Activated T-cell treated with anti-CD3 and anti-CD28 coated beads, Interleukin-2, amount 50 U/mL, for 1 hour (primary cell): ENCODE measurements around the gene SHANK1.

ENCODE experiments used
- DNase-seq: peaks from one replicate; pipeline ENCODE4 v3.0.0-alpha.2; 2020

The SHANK1 gene

DNA sequence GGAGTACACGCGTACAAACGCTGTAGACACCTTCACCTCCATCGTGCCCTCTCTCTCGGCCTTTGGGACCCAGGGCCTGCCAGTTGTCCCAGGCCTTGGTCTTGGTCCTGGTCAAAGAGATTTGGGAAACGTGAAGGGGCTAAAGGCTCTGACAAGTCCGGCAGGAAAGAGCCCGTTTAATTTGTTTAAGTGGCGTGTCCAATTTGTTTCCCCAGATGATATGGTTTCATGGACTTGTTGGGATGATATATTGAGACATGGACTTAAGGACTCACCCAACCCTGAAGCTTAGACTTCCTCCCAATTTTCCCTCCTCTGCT lies 6.3 kb upstream of the SHANK1 start:
- DNase-seq = no peak

DNA sequence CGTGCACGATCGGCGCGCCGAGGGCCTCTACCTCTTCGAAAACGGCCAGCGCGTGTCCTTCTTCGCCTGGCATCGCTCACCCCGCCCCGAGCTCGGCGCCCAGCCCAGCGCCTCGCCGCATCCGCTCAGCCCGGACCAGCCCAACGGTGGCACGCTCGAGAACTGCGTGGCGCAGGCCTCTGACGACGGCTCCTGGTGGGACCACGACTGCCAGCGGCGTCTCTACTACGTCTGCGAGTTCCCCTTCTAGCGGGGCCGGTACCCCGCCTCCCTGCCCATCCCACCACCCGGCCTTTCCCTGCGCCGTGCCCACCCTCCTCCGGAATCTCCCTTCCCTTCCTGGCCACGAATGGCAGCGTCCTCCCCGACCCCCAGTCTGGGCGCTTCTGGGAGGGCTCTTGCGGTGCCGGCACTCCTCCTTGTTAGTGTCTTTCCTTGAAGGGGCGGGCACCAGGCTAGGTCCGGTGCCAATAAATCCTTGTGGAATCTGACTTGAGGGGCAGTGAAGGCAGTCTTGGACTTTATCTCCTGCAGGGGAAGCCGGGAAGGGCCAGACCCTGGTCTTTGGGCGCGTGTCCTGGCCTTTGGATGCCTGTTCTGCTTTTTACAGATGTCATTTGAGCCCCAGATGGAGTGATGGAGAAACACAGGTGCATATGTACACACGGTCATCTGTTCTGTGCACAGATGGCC lies 5.8 kb upstream of the SHANK1 start:
- no peak for DNase-seq

DNA sequence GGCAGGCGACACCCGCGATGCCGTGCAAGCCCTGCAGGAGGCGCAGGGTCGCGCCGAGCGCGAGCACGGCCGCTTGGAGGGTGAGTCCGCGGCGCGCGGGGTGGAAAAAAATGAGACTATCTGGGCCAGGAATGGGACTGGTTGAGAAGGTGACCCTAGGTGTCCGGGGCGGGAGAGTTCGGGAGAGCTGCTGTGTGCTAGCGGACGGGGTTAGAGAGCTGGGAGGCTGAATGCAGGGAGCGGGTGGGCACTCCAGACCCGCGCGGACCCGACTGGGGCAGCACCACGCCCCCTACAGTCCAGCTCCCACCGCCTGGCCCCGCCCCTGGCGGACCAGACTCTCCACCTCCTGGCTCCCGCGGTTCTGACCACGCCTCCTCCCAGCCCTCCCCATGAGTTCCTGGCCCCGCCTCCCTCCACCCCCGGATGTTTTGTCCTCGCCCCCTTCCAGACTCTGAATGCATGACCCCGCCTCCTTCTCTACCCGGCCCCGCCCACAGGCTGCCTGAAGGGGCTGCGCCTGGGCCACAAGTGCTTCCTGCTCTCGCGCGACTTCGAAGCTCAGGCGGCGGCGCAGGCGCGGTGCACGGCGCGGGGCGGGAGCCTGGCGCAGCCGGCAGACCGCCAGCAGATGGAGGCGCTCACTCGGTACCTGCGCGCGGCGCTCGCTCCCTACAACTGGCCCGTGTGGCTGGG lies 5.1 kb upstream of the SHANK1 start:
- DNase-seq = peak; percentile 89

DNA sequence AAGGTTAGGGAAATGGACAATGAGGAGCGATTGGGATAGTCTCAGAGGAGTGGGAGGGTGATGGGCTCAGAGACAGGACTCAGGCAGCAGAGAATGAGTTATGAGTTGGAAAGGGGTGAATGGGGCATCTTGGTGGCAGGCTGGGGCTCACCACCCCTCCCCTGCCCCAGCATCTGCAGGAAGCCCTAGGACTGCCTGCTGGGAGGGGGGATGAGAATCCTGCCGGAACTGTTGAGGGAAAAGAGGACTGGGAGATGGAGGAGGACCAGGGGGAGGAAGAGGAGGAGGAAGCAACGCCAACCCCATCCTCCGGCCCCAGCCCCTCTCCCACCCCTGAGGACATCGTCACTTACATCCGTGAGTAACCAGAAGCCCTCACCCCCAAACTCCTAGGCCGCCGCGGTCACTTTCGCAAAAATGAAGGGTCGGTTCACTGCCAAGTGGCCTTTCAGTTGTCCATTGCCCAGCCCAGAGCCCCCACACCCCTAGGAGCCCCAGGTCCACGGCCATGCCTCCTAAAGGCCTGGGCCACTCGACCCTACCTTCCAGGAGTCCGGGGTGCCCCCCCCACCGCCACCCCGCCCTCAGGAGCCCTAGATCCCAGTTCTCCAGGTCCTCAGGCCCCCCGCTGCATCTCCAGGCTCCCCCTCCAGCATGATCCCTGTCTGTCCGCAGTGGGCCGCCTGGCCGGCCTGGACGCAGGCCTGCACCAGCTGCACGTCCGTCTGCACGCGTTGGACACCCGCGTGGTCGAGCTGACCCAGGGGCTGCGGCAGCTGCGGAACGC lies 4.3 kb upstream of the SHANK1 start:
- no peak for DNase-seq

DNA sequence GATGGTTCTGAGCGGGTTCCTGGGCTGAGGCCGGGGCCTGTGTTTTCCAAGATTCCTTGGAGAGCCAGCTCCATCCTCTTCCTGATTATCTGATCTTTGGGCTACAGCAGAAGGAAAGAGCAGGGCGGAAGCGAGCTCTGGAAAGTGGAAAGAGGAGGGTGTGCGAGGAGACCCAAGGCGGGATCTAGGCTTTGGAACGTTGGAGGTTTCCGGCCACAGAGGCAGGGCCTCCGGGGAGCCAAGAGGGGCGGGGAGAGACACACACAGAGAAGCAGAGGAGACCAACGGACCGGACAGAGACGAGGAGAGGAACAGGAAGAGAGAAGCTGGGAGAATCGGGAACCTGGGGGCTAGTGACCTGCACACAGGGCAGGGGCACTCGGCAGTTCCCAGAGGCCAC lies 3.5 kb upstream of the SHANK1 start, which contains the start of gene CLEC11A:
TSS of gene CLEC11A (plus strand) at position 296 of the 400 bp plus-strand sequence. CDS start 162 bp downstream, outside the sequence.
- DNase-seq = no peak

DNA sequence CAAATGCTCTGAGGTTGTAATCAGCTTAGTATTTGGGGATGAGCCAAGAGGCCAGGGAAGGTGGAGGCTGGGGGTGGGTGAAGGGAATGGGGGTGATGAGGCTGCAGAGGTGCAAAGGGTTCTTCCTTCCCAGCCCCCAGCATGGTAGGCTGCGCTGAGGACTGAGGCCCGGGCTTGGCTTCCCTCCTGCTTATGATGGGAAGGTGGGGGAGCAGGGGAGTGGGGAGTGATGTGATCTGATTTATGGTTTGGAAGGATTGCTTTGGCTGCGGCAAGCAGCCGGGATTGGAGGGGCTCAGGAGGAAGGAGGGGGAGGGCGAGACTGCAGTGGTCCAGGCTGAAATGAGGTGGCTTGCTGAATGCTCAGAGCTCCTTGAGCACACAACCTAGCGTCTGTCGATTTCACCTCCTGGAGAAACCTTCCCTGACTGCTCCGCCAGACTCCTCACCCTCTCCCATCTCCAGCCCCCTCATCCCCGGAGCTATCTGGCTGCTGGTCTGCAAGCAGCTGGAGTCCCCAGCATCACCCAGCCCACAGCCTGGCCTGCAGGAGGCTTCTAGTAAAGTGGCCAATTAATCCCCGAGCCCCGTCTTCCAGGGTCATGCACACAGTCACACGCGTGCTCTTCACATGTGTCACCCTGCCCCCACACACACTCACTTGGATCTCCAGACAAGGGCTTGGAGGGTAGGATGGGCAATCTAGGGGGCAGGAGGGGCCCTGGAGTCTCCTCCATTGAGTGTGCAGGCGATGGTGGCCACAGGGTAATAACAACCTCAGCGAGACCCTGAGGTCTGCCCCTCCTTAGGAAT lies 2.8 kb upstream of the SHANK1 start:
- no peak for DNase-seq

DNA sequence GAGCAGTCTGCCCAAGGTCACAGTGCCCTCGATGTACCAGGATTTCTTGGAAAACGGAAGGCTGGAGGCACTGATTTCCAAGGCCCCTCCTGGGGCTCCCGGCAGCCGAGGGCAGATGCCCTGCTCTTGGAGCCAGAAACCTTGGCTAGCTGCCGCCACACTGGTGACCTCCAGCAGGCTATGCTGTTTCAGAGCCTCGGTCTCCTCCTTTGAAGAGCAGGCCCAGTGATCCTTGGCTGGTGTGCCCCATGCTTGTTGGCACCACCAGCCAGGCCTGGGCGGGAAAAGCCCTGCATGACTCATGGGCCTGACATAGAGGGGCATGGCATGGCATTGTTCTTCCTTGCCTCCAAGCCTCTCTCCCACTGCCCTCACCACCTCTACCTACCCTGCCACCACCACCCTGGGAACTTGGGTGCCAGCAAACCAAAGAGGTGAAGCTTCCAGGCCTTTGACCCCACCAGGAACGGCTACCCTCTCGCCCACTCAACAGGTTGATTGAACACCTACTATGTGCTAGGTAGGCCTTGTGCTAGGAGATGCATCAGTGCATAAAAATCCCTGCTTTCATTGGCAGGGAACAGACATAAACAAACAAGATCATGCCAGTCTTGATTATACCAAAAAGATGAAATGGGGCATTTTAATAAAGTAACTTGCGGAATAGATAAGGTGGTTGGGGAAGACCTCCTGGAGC lies 2.0 kb upstream of the SHANK1 start:
- no peak for DNase-seq

DNA sequence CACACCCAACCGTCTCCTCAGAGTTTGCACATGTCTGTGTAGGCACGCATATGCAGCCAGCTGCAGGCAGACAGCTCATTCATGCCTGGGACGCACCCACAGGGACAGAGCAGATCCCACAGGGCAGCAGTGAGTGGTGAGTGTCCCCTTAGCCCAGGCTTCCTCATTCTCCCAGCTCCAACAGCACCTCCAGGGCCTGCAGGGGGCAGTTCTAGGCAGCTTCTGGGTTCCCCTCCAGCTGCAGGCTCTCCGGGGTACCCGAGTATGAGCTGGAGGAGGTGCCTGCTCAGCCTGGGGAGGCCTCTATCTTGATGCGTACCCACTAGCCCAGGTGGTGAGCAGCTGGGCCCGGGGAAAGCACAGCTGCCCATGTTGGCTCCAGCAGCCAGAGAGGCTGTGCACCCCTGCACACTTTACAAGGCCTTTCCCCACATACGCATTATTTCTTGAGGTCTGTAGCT lies 1.3 kb upstream of the SHANK1 start:
- no peak for DNase-seq

DNA sequence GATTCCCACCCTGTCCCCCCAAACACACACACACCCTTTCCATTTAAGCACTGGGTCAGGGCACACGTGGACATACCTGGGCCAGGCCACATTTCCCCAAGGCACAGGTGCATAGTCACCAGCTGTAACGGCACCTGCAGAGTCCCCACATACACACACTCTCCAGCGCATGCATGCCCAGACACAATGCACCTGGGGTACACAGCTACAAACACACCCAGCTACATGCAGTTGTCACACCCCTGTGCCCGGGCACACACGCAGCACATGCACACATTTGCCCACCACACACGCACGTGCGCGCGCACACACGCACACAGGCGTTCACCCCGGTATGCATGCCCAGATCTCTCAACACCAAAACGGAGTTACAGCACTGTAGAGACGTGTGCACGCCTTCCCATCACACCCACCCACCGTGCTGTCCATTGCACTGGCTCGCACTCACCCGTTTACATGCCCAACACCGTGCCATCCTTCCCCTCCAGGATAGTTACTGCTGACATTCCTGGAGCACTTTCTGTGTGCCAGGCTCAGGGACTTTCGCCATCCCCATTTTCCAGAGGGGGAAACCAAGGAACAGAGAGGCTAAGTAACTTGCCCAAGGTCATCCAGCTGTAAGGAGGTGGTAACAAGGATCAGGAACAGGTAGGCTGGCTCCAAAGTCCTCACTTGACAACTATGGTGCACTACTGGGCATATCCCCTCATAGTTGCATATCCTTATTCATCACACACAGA lies 749 bp upstream of the SHANK1 start:
- no peak for DNase-seq

DNA sequence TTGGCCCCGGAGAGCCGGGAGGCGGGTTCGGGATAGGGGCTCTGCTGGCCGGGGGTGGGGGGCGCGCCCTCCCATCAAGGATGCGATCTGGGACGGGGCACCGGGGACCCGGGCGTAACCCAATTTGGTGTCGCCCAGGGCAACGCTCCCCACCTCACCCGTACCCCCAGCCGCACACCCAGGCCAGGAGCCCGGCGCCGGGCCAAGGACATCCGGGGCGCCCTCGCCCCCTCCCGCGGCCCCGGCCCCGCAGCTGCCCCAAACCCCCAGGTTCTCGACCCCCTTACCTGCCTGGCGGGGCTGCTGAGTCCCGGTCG lies 525 bp downstream of the SHANK1 start:
- no peak for DNase-seq

DNA sequence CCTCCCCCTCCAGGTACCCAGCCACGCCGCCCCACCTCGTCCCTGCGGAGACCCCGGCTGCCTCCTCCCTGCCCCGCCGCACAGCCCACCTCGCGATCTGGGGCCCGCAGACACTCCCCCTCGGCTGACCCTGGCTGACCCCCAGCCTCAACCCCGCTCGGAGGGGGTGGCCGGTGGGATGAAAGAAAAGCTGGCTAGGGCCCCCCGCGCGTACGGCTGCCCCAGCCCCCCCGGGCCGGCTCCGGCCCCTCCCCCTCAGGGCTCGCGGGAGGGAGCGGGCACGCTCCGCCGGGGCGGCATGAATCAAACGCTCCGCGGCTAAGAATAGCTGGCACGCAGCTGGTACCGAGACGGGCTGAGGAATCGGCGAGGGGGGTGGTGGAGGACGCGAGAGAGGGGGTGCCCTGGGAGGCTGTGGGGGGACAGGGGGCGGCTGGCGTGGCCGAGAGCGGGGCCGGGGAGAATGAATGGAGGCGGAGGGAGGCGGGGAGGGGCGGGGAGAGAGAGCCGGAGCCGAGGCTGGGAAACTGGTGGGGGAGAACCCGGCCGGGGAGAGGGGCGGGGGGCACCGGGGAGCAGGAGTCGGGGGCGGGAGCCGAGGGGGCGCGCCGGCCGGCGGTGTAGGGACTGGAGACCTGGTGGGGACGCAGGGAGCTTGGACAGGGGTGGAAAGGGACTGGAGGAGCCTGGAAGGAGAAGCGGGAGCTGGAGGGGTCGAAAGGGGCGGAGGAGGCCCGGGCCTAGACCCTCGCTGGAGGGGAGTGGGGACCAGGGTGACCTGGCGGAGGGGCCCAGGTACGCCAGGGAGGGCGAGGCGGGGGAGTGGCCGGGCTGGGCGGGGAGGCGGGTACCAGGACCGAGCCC lies 1.1 kb downstream of the SHANK1 start:
- DNase-seq = peak; percentile 37

DNA sequence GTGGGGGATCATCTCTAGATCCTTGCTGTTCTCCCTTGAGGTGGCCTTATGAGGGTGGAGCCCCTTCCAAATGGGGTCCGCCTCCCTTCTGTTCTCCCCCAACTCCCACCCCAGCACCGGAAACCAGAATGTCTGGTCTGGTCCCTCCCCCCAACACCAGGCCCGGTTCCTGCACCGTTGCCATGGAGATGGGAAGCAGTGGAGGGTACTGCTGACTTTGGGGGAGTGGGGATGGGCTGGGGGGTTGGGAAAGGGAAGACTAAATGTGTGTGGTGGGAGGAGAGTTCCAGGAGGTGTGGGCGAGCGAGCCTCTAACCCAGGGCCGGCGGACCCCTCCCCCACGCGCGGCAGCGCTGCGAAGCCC lies 1.7 kb downstream of the SHANK1 start:
- DNase-seq = no peak

DNA sequence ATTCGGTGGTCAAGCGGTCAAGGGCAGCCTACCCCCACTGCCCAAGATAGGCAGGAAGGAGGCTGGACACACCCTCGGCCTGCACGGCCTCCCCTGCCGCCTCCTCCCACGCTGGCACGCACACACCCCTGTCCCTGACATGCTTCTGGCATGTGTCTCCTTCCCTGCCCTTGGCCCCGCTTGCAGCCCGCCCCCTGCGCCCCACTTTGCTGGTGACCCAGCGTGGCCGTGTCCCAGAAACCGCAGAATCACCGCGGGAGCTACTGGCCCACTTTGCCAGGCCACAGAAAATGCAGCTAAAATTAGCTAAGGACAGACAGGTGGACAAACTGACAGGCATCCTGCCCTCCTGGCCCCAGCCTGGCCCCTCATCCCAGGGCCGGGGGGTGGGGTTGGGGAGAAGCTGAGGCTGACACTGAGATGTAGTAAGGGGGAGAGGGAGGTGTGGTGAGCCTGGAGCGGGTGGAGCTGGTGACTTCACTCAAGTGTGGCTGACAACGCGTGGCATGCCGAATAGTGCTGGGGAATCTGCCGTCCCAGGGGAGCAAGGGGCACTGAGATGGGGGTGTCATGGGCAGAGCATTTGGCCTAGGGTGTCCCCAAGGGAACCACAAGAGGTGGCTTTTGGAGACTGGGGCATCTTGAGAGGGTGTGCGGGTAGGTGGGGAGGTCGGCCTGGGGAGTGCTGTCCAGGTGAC lies 2.4 kb downstream of the SHANK1 start:
- no peak for DNase-seq

DNA sequence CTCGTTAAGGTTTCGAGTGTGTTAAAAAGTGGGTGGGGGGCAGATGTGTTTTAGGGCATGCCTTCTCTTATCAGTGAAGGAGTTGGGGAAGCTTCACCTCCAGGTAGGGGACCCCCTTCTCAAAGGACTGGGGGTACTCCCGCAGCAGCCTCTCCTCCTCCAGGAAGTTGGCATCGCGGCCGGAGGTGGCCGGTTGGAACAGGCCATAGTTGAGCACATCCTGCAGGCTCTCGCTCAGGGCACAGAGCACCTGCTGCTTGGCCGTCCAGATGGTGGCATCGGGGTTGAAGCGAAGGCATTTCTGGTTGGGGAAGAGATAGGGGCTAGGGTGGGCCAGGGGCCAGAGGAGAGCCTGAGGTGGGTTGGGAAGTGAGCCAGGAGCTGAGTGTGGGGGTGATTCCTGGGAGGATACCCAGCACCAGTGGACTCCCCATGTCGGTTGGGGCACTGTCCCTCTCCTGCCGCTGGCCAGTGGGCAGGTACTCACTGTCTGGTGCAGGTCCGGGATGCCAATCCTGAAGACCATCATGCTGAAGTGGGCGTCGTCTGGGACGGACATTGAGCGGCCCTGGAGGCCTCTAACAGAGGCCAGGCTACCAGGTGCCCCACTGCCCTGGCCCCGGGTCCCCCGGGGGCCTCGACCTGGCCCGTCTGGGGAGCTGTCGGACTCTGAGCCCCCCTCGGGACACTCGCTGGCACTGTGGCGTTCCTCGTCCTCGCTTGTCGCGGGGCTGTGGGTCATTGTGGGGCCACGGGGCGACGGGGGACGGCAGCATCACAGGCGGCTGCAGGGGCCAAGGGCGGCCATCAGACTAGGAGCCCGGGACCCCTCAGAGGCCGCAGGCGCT lies 3.2 kb downstream of the SHANK1 start:
- no peak for DNase-seq

DNA sequence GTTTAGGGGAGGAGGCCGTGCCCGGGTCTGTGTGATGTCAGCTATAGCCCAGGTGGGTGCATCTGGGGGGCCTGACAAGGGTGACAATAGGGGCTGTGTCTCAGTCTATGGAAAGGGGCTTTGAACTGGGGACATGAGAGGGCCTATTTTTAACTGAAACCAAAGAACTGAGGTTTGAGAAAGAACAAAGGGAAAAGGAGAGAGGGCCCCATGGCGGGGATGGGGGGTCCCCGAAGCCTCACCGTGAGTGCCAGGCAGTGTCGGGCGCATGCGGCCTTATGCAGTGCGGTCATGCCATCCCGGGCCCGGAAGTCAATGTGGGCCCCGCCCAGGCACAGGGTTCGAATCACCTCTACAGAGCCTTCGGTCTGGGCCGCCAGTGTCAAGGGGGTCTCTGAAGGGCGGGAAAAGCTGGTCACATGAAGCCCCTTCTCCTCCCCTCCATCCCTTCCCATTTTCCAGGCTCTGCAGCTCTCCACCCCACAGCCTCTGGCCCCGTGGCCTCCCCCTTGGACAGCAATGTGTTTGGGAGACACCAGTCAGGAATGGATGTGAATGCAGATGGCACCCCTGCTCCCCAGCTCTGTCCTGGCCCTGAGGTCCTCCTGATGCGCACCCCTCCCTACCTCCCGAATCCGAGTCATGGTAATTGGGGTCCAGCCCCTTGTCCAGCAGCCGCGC lies 5.9 kb downstream of the SHANK1 start:
- DNase-seq = no peak

DNA sequence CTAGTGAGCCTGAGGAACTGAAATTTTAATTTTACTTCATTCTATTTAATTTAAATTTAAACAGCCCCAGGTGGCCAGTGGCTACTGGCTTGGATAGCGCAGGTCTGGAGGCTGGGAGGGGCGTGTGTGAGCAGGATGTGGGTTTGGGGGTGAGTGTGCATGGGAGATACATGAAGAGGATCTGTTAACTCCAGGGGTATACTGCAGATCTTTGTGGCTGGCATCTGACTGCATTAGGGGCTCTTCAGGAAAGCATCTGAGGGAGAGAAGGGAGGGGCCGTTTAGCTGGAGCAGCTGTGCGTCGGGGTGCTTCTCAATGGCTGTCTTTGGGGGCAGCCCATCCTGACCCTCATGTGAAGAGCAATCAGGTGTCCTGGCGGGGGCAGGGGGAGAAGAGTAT lies 6.8 kb downstream of the SHANK1 start:
- DNase-seq = no peak

DNA sequence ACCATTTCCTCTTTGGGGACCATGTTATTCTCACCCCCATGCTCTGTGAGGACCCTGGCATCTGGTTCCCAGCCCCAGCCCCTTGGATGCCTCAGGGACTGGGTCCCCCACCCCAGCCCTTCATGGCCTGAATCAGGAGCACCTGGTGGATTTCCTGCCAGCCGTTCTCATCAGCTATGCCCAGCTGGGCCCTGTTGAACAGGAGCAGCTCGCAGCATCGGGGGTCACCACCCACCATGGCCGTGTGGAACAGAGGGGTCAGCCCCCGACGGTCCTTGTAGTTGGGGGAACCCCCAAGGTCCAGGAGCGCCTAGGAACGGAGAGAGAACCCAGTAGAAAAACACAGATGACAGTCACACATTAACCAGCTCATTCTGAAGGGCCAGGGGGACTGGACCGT lies 7.8 kb downstream of the SHANK1 start:
- no peak for DNase-seq

DNA sequence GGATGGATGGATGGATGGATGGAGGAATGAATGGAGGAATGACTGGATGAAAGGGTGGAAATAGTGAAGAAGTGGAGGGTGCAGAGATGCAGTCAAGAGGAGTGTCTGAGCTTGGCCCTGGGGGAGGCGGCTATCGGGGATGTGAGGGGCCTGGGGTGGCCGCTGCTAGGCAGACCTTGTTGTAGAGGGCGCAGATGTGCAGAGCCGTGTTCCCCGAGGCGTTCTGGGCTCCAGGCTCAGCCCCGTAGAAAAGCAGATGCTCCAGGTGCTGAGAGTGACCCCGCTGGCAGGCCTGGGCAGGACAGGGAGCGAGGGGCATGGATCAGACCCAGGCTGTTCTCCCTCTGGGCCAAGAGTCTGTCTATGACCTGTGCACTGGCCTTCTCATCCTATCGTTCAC lies 8.4 kb downstream of the SHANK1 start:
- no peak for DNase-seq

DNA sequence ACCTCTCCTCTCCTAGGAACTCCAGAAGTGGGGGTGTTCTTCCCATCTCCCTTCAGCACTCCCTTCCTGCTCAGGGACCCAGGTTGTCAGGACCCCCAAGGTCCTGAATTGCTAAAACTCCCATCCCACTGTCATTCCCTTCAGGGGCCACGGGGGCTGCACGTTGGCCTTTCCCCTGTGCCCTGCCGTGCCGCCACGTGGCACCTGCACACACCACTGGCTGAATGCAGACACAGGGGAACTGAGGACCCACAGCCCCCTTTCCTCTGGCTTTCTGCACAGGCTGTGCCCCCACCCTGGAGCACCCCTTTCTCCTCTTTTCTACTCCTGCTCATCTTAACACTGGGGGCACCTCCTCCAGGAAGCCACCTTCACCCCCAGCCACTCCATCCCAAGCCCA lies 9.0 kb downstream of the SHANK1 start:
- DNase-seq = no peak
